OCI-M1 (cell line): ENCODE results near the gene NRN1L.
"Not testable (repeated sequence)": the region's sequence is repeated elsewhere in the genome, so short reads cannot be mapped to it uniquely, and the experiment has no call there.

Experiments
- DNase-seq: peaks from one replicate; lab custom pipeline; 2025; lab: John Stamatoyannopoulos, UW

NRN1L gene

DNA sequence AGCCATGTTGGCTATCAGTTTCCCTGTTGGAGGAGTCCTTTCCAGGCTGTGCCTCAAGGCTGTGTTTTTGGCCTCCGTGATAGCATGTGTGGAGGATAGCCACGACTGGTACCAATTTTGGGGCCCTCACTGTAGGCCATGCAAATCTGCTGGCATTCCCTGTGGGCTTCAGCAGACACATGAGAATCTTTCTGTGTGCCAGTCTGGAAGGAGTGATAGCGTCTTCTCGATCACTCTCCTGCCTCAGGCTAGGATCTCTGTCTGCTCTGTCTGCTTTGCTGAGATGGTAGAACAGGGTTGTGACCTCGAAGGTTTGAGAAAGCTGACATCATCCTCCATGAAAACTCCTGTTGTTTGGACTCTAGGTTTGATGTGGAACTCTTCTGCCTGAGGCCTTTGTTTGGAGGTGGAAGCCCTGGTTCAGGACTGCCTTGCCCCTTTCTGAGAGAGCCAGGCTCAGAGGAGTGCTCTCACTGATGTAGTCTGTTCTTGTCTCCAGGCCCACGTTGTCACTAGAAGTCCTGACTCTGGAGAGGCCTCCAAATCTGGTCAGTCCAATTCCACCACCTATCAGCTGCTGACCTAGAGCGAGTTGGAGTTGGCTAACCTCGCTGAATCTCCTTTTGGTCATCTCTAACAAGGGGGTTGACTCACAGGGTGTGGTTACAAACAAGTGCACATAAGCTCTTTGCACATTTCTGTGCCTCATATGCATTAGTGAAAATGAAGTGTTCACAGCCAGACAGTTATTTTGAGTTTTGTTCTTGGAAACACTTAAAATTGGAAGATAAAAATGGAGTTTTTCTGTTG, 23.9 kb upstream of the NRN1L start:
- no peak for DNase-seq

GRCh38 chr16:67861877-67862276, 22.8 kb upstream of the NRN1L start:
- DNase-seq = no peak

GRCh38 chr16:67862623-67863583, 21.8 kb upstream of the NRN1L start:
- DNase-seq = no peak

GRCh38 chr16:67864044-67864443, 20.6 kb upstream of the NRN1L start:
- DNase-seq = not testable (repeated sequence)

DNA sequence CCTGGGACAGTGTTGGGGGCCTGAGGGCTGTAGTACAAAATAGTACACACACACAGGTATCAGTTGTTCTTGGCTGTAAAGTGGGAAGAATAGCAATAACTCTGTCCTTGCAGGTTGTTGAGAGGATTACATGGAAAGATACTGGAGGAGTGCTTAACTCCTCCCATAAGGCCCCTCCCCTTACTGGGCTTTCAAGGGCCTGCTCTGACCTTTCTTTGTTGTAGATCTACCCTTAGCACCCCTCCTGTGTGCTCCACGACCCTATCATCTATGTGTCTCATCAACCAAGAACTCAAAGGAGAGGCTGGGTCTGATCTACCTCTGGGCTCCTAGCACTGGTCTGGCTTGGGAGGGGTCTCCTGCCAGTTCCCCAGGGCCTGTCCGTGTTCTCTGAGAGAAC, 20.1 kb upstream of the NRN1L start:
- DNase-seq = no peak

- DNase-seq = peak; percentile 38
These were observed 19.4 kb upstream of the NRN1L start for GRCh38 chr16:67865318-67865717.

- DNase-seq = no peak
These were observed 16.4 kb upstream of the NRN1L start for GRCh38 chr16:67868290-67868689.

GRCh38 chr16:67869653-67870052, 15.0 kb upstream of the NRN1L start:
- no peak for DNase-seq

DNA sequence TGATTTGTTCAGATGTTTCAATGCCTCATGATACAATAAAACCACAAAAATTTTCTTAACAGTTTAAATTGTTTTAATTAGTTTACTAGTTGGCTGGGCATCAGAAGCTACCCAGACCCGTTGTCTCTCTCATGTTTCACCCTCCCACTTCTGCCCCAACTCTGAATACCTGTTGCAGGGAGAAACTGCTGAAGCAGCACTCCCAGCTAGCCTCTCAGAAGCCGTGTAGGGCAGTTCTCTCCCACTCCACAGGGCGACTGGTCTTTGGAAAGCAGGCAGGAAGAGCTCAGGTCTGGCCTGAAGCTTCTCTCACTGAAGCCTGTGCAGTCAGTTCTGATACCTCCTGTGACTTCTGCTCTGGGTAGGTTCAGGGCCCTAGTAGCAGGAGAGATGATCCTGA, 13.4 kb upstream of the NRN1L start:
- DNase-seq = no peak

- DNase-seq = peak; percentile 35
These were observed 12.5 kb upstream of the NRN1L start for GRCh38 chr16:67872131-67872630.

GRCh38 chr16:67872631-67873434, 11.9 kb upstream of the NRN1L start, which contains the start of gene EDC4:
Gene EDC4 (plus strand): TSS chr16:67873052. CDS start chr16:67873262, 210 bp downstream.
- DNase-seq = peak; percentile 89

GRCh38 chr16:67873435-67874370, 11.0 kb upstream of the NRN1L start:
- DNase-seq = no peak

- DNase-seq = no peak
These were observed 10.3 kb upstream of the NRN1L start for GRCh38 chr16:67874372-67874771.

- no peak for DNase-seq
These were observed 7.6 kb upstream of the NRN1L start for GRCh38 chr16:67877064-67877463.

- DNase-seq = no peak
These were observed 6.5 kb upstream of the NRN1L start for GRCh38 chr16:67878232-67878631.

GRCh38 chr16:67878846-67879245, 5.8 kb upstream of the NRN1L start:
- DNase-seq = no peak

DNA sequence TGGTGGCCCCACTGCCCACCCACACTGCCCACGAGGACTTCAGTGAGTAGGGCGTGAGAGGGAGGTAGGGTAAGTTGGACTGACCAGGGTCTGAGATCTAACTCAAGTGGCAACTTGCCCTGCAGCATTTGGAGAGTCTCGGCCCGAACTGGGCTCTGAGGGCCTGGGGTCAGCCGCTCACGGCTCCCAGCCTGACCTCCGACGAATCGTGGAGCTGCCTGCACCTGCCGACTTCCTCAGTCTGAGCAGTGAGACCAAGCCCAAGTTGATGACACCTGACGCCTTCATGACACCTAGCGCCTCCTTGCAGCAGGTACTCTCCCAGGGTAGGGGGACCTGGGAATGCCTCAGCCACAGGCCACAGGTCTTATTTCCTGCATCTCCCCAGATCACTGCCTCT, 5.2 kb upstream of the NRN1L start:
- DNase-seq = no peak

DNA sequence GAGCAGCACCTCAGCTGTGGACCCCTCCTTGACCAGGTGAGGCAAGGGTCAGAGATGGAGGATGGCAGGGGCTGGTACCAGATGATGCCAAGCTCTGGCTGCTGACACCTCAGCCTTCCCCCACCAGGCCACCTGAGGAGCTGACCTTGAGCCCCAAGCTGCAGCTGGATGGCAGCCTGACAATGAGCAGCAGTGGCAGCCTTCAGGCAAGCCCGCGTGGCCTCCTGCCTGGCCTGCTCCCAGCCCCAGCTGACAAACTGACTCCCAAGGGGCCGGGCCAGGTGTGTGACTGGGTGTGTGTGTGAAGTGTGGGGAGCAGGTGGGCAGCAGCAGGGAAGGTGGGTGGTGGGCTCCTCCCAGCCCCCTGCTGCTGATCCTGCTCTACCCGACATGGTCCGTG, 4.7 kb upstream of the NRN1L start:
- DNase-seq = no peak

DNA sequence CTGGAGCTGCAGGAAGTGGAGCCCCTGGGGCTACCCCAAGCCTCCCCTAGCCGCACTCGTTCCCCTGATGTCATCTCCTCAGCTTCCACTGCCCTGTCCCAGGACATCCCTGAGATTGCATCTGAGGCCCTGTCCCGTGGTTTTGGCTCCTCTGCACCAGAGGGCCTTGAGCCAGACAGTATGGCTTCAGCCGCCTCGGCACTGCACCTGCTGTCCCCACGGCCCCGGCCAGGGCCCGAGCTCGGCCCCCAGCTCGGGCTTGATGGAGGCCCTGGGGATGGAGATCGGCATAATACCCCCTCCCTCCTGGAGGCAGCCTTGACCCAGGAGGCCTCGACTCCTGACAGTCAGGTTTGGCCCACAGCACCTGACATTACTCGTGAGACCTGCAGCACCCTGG, 4.1 kb upstream of the NRN1L start:
- DNase-seq = no peak

DNA sequence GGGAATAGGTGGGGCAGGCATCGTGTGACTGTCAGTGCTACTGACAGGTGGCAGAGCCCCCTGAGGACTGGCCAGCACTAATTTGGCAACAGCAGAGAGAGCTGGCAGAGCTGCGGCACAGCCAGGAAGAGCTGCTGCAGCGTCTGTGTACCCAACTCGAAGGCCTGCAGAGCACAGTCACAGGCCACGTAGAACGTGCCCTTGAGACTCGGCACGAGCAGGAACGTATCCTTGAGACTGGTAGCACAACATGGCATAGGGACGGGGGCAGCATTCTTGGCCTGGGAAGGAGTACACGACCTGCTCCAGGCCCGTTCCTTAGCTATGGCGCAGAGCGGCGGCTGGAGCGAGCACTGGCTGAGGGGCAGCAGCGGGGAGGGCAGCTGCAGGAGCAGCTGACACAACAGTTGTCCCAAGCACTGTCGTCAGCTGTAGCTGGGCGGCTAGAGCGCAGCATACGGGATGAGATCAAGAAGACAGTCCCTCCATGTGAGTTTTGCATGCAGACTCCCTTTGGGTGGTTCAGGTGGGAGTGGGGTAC, 3.0 kb upstream of the NRN1L start:
- DNase-seq = no peak
